Sigmoid colon (tissue), 7 donors: ENCODE data around the gene VTCN1. TPM values are rescaled to one million over a fixed set of nuclear protein-coding genes. Genes with fewer than 3 reads are reported as not detected.

ENCODE experiments used
- DNase-seq: peaks from one replicate; pipeline ENCODE4 v3.0.0-alpha.2; 2019
- H3K27ac ChIP-seq, 4 donors: fragments of 200-600 bp; sonication (generic); one replicate each; pipeline ENCODE4 v1.5.1; 2016 to 2019; ENCODE audit warnings: mild to moderate bottlenecking in 1 of 4
- H3K27me3 ChIP-seq, 3 donors: fragments of 200-600 bp; sonication (generic); one replicate each; pipeline ENCODE4 v1.5.1; 2019; ENCODE audit warnings: mild to moderate bottlenecking in 1 of 3
- H3K36me3 ChIP-seq, 4 donors: fragments of 200-600 bp; sonication (generic); one replicate each; pipeline ENCODE4 v1.5.1; 2016 to 2019
- H3K4me1 ChIP-seq, 4 donors: fragments of 200-600 bp; sonication (generic); one replicate each; pipeline ENCODE4 v1.5.1; 2017 to 2019
- H3K4me3 ChIP-seq, 4 donors: fragments of 200-600 bp; sonication (generic); one replicate each; pipeline ENCODE4 v1.5.1; 2017 to 2019; ENCODE audit warnings: mild to moderate bottlenecking in 2 of 4, moderate library complexity in 1 of 4
- H3K9me3 ChIP-seq, 4 donors: fragments of 200-600 bp in 3 of 4; sonication (generic) in 3 of 4; one replicate each; pipeline versions ENCODE4 v1.5.1 to v1.6.1; 2013 to 2019
- CTCF ChIP-seq, 4 experiments: fragments of 450-650 bp in 3 of 4; fragments of 200-600 bp in 1 of 4; IDR thresholded peaks; one replicate each; pipeline ENCODE4 v1.5.1; 2016 to 2019; ENCODE audit warnings: antibody characterized with exemption in 4 of 4, mild to moderate bottlenecking in 3 of 4, moderate library complexity in 2 of 4
- EP300 ChIP-seq, 4 donors: sonication (generic); formaldehyde crosslinking; IDR thresholded peaks; one replicate each; pipeline ENCODE4 v1.6.1; 2017; ENCODE audit warnings: antibody characterized with exemption in 4 of 4
- POLR2A ChIP-seq, 2 donors: fragments of 450-650 bp; IDR thresholded peaks; one replicate each; pipeline ENCODE4 v1.6.1; 2016; ENCODE audit warnings: antibody characterized with exemption in 2 of 2, mild to moderate bottlenecking in 2 of 2, moderate library complexity in 2 of 2
- POLR2AphosphoS5 ChIP-seq, 4 donors: sonication (generic); formaldehyde crosslinking; IDR thresholded peaks; one replicate each; pipeline ENCODE4 v1.6.1; 2017; ENCODE audit warnings: antibody characterized with exemption in 4 of 4
- WGBS, 2 donors: extraction: QIAGEN DNeasy Blood & Tissue Kit; methylation state at CpG; one replicate each; pipeline ENCODE4 v1.1.7; 2013; 5-methylcytosine and 5-hydroxymethylcytosine counted together
- intact Hi-C: fragments of 100-400 bp; cut with DNase I; formaldehyde crosslinking; loops from one replicate; pipeline ENCODE4 v1.15.1; 2023
- polyA plus RNA-seq, 3 donors: library from polyadenylated mRNA; stranded (reverse); fragments of 200-250 nt; gene quantifications; one replicate each; pipeline ENCODE4 v1.2.3, GENCODE V29; 2013
- total RNA-seq, 4 donors: library from RNA; depleted of rRNA; stranded (reverse); fragments of >200 nt; gene quantifications; one replicate each; pipeline ENCODE4 v1.1.0, GENCODE V29; 2016
- donor health status: healthy with polysubstance abuse.
- donor health status: Bipolar disorder and iron deficiency.
- donor health status: healthy.

VTCN1 gene
- total and polyA plus RNA-seq, 7 donors: not detected

- H3K36me3 ChIP-seq: no peaks in the 10 kb centered on the region
- no peaks in the 10 kb centered on the region for H3K9me3 ChIP-seq
- no peak overlapping the region for H3K4me3 ChIP-seq
- no peak for DNase-seq
- TF ChIP-seq POLR2A (IDR thresholded peaks at IDR 0.05): no peak
- TF ChIP-seq POLR2AphosphoS5 (IDR thresholded peaks at IDR 0.05): no peak
- no peak for TF ChIP-seq EP300 (IDR thresholded peaks at IDR 0.05)
- no peak for TF ChIP-seq CTCF (IDR thresholded peaks at IDR 0.05)
- 34 to 44% methylated on average over 2 of the region's 2 CpGs for WGBS, 2 donors
- no peak overlapping the region for H3K27ac ChIP-seq
- no peaks in the 10 kb centered on the region for H3K27me3 ChIP-seq
- H3K4me1 ChIP-seq: peaks cover 0 to 13% (median 3%) of the 10 kb centered on the region in 4 donors
- intact Hi-C loops: no loop called here
These were observed 20.6 kb upstream of the VTCN1 start for GRCh38 chr1:117231312-117231711.

- Histone ChIP-seq H3K27me3 (no peaks in the 10 kb centered on the region), H3K9me3 (no peaks in the 10 kb centered on the region), H3K36me3 (no peaks in the 10 kb centered on the region), H3K4me3 (no peak overlapping the region), H3K27ac (no peak overlapping the region), H3K4me1 (peaks cover 0 to 13% (median 3%) of the 10 kb centered on the region in 4 donors)
- WGBS, 2 donors: 83 to 91% methylated on average over 3 of the region's 3 CpGs
- intact Hi-C loops: no loop called here
- no peak for DNase-seq
- TF ChIP-seq EP300 (IDR thresholded peaks at IDR 0.05) (no peak), POLR2AphosphoS5 (IDR thresholded peaks at IDR 0.05) (no peak), POLR2A (IDR thresholded peaks at IDR 0.05) (no peak), CTCF (IDR thresholded peaks at IDR 0.05) (no peak)
These were observed 18.5 kb upstream of the VTCN1 start for GRCh38 chr1:117229217-117229616.

- 78 to 84% methylated on average over 4 of the region's 4 CpGs for WGBS, 2 donors
- H3K27me3 ChIP-seq: no peaks in the 10 kb centered on the region
- DNase-seq: no peak
- H3K4me1 ChIP-seq: no peaks in the 10 kb centered on the region
- intact Hi-C loops: no loop called here
- no peaks in the 10 kb centered on the region for H3K9me3 ChIP-seq
- TF ChIP-seq EP300 (IDR thresholded peaks at IDR 0.05): no peak
- TF ChIP-seq POLR2A (IDR thresholded peaks at IDR 0.05): no peak
- TF ChIP-seq POLR2AphosphoS5 (IDR thresholded peaks at IDR 0.05): no peak
- TF ChIP-seq CTCF (IDR thresholded peaks at IDR 0.05): no peak
- H3K36me3 ChIP-seq: no peaks in the 10 kb centered on the region
- H3K27ac ChIP-seq: no peak overlapping the region
- H3K4me3 ChIP-seq: no peak overlapping the region
These were observed 15.2 kb upstream of the VTCN1 start for GRCh38 chr1:117225931-117226330.

- Histone ChIP-seq H3K36me3 (no peaks in the 10 kb centered on the region), H3K4me1 (no peaks in the 10 kb centered on the region), H3K4me3 (no peak overlapping the region), H3K27ac (no peak overlapping the region), H3K27me3 (no peaks in the 10 kb centered on the region), H3K9me3 (no peaks in the 10 kb centered on the region)
- WGBS, 2 donors: 81 to 84% methylated on average over 4 of the region's 4 CpGs
- TF ChIP-seq POLR2AphosphoS5 (IDR thresholded peaks at IDR 0.05) (no peak), EP300 (IDR thresholded peaks at IDR 0.05) (no peak), CTCF (IDR thresholded peaks at IDR 0.05) (no peak), POLR2A (IDR thresholded peaks at IDR 0.05) (no peak)
- intact Hi-C loops: no loop called here
- DNase-seq: no peak
These were observed 6.0 kb upstream of the VTCN1 start for GRCh38 chr1:117216718-117217117.

GRCh38 chr1:117215733-117216462, 5.2 kb upstream of the VTCN1 start:
- no peaks in the 10 kb centered on the region for H3K4me1 ChIP-seq
- no peak for DNase-seq
- no peak overlapping the region for H3K27ac ChIP-seq

More at GRCh38 chr1:117215733-117216462, 5.2 kb upstream of the VTCN1 start:
- intact Hi-C loops: no loop called here
- Histone ChIP-seq H3K36me3 (no peaks in the 10 kb centered on the region), H3K4me3 (no peak overlapping the region), H3K9me3 (no peaks in the 10 kb centered on the region), H3K27me3 (no peaks in the 10 kb centered on the region)
- no peak for TF ChIP-seq EP300 (IDR thresholded peaks at IDR 0.05)
- no peak for TF ChIP-seq CTCF (IDR thresholded peaks at IDR 0.05)
- no peak for TF ChIP-seq POLR2A (IDR thresholded peaks at IDR 0.05)
- no peak for TF ChIP-seq POLR2AphosphoS5 (IDR thresholded peaks at IDR 0.05)
- whole genome bisulfite sequencing, 2 donors: 74 to 79% methylated on average over 10 of the region's 12 CpGs
